Endothelial cell of umbilical vein (primary cell): Measurements from ENCODE around the gene DYNC2LI1. TPM values are rescaled to one million over a fixed set of nuclear protein-coding genes. Genes with fewer than 3 reads are reported as not detected.

ENCODE experiments used
- BruUV-seq: library from RNA; stranded (reverse); fragments of 400-500 nt; replicated peaks from 2 replicates; lab custom pipeline; 2021; lab: Mats Ljungman, UMichigan
- CTCF ChIA-PET: fragments of 300-600, 350-600 bp; sonication (Branson Sonifier 250); formaldehyde crosslinking; loops from one replicate; lab custom pipeline; 2021; ENCODE audit warnings: antibody characterized with exemption, inconsistent platforms; lab: Charles Lee
- POLR2A ChIA-PET: fragments of 300-600, 350-600 bp; sonication (Branson Sonifier 250); formaldehyde crosslinking; loops from one replicate; lab custom pipeline; 2021; ENCODE audit warnings: antibody characterized with exemption, inconsistent platforms; lab: Charles Lee
- DNase-seq: peaks from one replicate; pipeline ENCODE4 v3.0.0-alpha.2; 2011; ENCODE audit warnings: low read depth, low spot score
- FAIRE-seq: peaks from 2 replicates; lab custom pipeline; 2011; peaks lifted over from hg19 to GRCh38; lab: Jason Lieb, UNC
- H2AFZ ChIP-seq: 2 replicates; pipeline ENCODE4 v1.6.0; 2012; ENCODE audit warnings: low read depth, low read length, control low read depth, inconsistent platforms
- H3K27ac ChIP-seq: 2 replicates; pipeline ENCODE4 v1.5.1; 2011; ENCODE audit warnings: low read depth, mild to moderate bottlenecking, control low read depth, low read length, moderate library complexity; ENCODE audit not compliant: insufficient read depth
- H3K27me3 ChIP-seq, 2 experiments: 2 replicates each; pipeline versions ENCODE4 v1.6.0 to v1.6.1; 2011; ENCODE audit warnings: low read length in 2 of 2, mixed read lengths in 1 of 2; ENCODE audit not compliant: control insufficient read depth in 2 of 2, insufficient read depth in 2 of 2
- H3K36me3 ChIP-seq, 2 experiments: 2 replicates in 1 of 2; 3 replicates in 1 of 2; pipeline ENCODE4 v1.5.1; 2011; ENCODE audit warnings: low read length in 2 of 2, mild to moderate bottlenecking in 1 of 2, moderate library complexity in 1 of 2; ENCODE audit not compliant: control insufficient read depth in 2 of 2, insufficient read depth in 2 of 2; ENCODE audit errors: extremely low read depth in 1 of 2
- H3K4me1 ChIP-seq: 3 replicates; pipeline ENCODE4 v1.5.1; 2011; ENCODE audit warnings: mild to moderate bottlenecking, low read length; ENCODE audit not compliant: control insufficient read depth, insufficient read depth; ENCODE audit errors: extremely low read depth
- H3K4me2 ChIP-seq: 2 replicates; pipeline ENCODE4 v1.6.1; 2011; ENCODE audit warnings: low read length, control low read depth, mixed read lengths; ENCODE audit not compliant: insufficient read depth
- H3K4me3 ChIP-seq, 3 experiments: fragments of 200-600 bp in 1 of 3; sonication (generic), shearing (Covaris generic) in 1 of 3; replicated peaks in 1 of 3; 2 replicates each; pipeline ENCODE4 v1.5.1; 2011 to 2016; ENCODE audit warnings: control low read depth in 3 of 3, low read length in 3 of 3, mild to moderate bottlenecking in 2 of 3, inconsistent platforms in 1 of 3, low read depth in 1 of 3, moderate library complexity in 1 of 3; ENCODE audit not compliant: insufficient read depth in 1 of 3
- H3K79me2 ChIP-seq: 2 replicates; pipeline ENCODE4 v1.6.0; 2012; ENCODE audit warnings: low read length, inconsistent platforms; ENCODE audit not compliant: control insufficient read depth, insufficient read depth
- H3K9ac ChIP-seq: replicated peaks from 2 replicates; pipeline ENCODE3; 2011; ENCODE audit warnings: low read length, control low read depth; ENCODE audit not compliant: insufficient read depth; ENCODE audit errors: extremely low read depth
- H3K9me1 ChIP-seq: replicated peaks from 3 replicates; pipeline ENCODE4 v1.6.0; 2011; ENCODE audit warnings: mild to moderate bottlenecking, low read length; ENCODE audit not compliant: control insufficient read depth, insufficient read depth; ENCODE audit errors: extremely low read depth
- H3K9me3 ChIP-seq: replicated peaks from 2 replicates; pipeline ENCODE4 v1.5.1; 2012; ENCODE audit warnings: low read length, inconsistent platforms; ENCODE audit not compliant: control insufficient read depth, insufficient read depth
- H4K20me1 ChIP-seq: replicated peaks from 2 replicates; pipeline ENCODE3; 2011; ENCODE audit warnings: mild to moderate bottlenecking, low read length; ENCODE audit not compliant: control insufficient read depth, insufficient read depth; ENCODE audit errors: extremely low read depth
- CTCF ChIP-seq, 2 donors: IDR thresholded peaks; 1 replicate in 1 of 2; 2 replicates in 1 of 2; pipeline ENCODE4 v1.5.1; 2011; ENCODE audit warnings: low read length in 2 of 2, mild to moderate bottlenecking in 2 of 2, moderate library complexity in 2 of 2, control low read depth in 1 of 2, inconsistent platforms in 1 of 2, low read depth in 1 of 2; ENCODE audit not compliant: insufficient read depth in 1 of 2; ENCODE audit errors: extremely low read depth in 1 of 2
- FOS ChIP-seq: IDR thresholded peaks from 2 replicates; pipeline ENCODE4 v1.6.1; 2011; ENCODE audit warnings: mild to moderate bottlenecking, low read length, moderate library complexity, borderline replicate concordance; ENCODE audit not compliant: insufficient read depth
- JUN ChIP-seq: IDR thresholded peaks from 2 replicates; pipeline ENCODE4 v1.6.1; 2011; ENCODE audit warnings: borderline replicate concordance, low read depth; ENCODE audit not compliant: insufficient read length, insufficient read depth
- MAX ChIP-seq: IDR thresholded peaks from 2 replicates; pipeline ENCODE4 v1.6.1; 2011; ENCODE audit not compliant: insufficient read depth, insufficient read length
- MYC ChIP-seq: IDR thresholded peaks from one replicate; pipeline ENCODE4 v1.6.1; 2011; ENCODE audit warnings: mild to moderate bottlenecking, low read depth, low read length
- POLR2A ChIP-seq: IDR thresholded peaks from 2 replicates; pipeline ENCODE4 v1.6.1; 2012; ENCODE audit warnings: low read depth, mild to moderate bottlenecking, control low read depth, low read length
- POLR2AphosphoS5 ChIP-seq: IDR thresholded peaks from 2 replicates; pipeline ENCODE4 v1.6.1; 2012; ENCODE audit warnings: low read depth, mild to moderate bottlenecking, control low read depth, low read length, moderate library complexity; ENCODE audit not compliant: insufficient read depth
- dilution Hi-C: fragments of 300-500 bp; cut with MboI; formaldehyde crosslinking; loops from one replicate; pipeline ENCODE4 v1.15.0; 2019; ENCODE audit warnings: low sequenced_read_pairs; ENCODE audit not compliant: extremely low pct_ligation_motif_present
- intact Hi-C: fragments of 100-400 bp; cut with micrococcal nuclease; formaldehyde crosslinking; loops from one replicate; pipeline ENCODE4 v1.10.0; 2022
- polyA plus RNA-seq, 4 experiments: library from polyadenylated mRNA; depleted of rRNA in 3 of 4; stranded (reverse) in 3 of 4; unstranded in 1 of 4; fragments of >200 nt; gene quantifications; 2 replicates each; pipeline versions ENCODE4 v1.2.1 to v1.2.3, GENCODE V29; 2011 to 2012; ENCODE audit warnings: missing spikeins in 1 of 4
- total RNA-seq: library from RNA; stranded (reverse); gene quantifications from 2 replicates; pipeline ENCODE4 v1.2.3, GENCODE V29; 2021

DYNC2LI1 gene
- total and polyA plus RNA-seq, 2 donors (not counting 3 experiments of a cell fraction or from before 2014, with no cell fraction given): 4.2 to 8.7 TPM

- POLR2A ChIA-PET: no interaction called here
- no peak for DNase-seq
- Histone ChIP-seq H3K79me2 (no peaks in the 10 kb centered on the region), H3K36me3 (no peaks in the 10 kb centered on the region), H3K27me3 (no peaks in the 10 kb centered on the region), H4K20me1 (no peaks in the 10 kb centered on the region), H3K9me1 (no peaks in the 10 kb centered on the region), H3K9ac (no peak overlapping the region), H3K4me3 (no peak overlapping the region), H3K4me1 (peaks cover 10% of the 10 kb centered on the region), H2AFZ (no peak overlapping the region), H3K9me3 (no peaks in the 10 kb centered on the region), H3K27ac (no peak overlapping the region), H3K4me2 (no peak overlapping the region)
- no peak for FAIRE-seq
- BruUV-seq: no TSS peak
- CTCF ChIA-PET: no interaction called here
- intact Hi-C loops: no loop called here
- dilution Hi-C loops: no loop called here
- TF ChIP-seq MYC (no peak), MAX (no peak), FOS (no peak), POLR2AphosphoS5 (no peak), JUN (no peak), POLR2A (no peak), CTCF (IDR thresholded peaks at IDR 0.05; ENCODE audit: extremely low read depth in 1 of 2, insufficient read depth in 1 of 2, low read depth in 1 of 2, low read length in 2 of 2) (no peak)
Observed at GRCh38 chr2:43814711-43815110, 40.9 kb downstream of the DYNC2LI1 start.
